NCI-H2107 treated with DMSO at 0.1 percent for 48 hours (cell line): ENCODE results near the gene STEAP3.

Experiments
- DNase-seq: peaks from one replicate; lab custom pipeline; 2025; ENCODE audit not compliant: unreplicated experiment; lab: John Stamatoyannopoulos, UW

The STEAP3 gene

DNA sequence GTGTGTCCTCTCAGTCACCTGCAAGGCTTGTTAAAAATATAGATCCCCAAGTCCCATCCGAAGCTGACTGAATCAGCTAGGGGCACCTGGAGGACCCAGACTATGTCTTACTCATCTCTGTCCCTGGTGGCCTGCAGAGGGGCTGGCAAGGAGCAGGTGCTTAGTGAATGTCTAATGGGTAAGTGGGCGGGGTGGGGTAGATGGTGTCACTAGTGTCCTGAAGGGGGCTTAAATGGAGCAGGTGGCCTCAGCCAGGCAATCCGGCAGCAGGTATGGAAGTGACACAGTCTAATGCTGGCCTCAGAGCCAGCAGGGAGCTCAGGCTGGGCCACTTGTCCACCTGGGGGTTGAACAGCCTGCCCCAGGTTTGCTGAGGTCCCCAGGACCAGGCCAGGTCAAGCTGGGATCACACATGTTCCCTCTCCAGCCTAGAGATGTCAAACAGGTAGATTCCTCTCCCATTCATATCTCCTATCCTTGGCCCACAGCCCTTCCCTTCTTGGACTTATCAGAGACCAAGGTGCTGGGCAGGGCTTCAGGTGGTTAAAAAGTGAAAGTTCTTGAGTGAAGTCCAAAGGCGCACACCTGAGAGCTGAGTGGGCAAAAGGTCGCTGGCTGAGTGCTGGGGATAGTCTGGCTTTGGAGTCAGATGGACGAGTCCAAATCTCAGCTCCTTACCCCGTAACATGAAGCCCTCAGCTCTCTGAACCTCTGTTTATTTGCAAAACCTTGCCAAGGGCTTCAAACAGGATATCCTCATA is 1.7 kb downstream of the STEAP3 start:
- no peak for DNase-seq

GRCh38 chr2:119225926-119226325 is 2.3 kb downstream of the STEAP3 start:
- DNase-seq, result no peak

DNA sequence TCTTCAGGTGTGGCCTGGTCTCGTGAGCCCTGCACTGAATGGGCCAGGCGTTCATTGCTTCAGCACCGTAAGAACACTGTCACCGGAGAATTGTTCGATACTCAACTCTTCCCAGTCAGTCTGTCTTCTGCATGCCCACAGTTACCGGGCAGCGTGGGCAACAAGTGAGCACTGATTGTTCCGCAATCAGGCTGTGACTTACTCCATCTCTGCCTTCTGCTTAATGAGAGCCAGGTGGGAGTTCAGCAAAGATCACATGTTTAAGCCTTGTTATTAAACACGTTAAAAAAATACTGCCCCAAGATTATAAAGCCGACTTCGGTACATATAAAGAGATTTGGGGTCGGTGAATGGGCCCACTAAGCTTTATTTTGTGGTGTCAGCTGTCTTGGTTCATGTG is 3.7 kb downstream of the STEAP3 start:
- DNase-seq, result no peak

DNA sequence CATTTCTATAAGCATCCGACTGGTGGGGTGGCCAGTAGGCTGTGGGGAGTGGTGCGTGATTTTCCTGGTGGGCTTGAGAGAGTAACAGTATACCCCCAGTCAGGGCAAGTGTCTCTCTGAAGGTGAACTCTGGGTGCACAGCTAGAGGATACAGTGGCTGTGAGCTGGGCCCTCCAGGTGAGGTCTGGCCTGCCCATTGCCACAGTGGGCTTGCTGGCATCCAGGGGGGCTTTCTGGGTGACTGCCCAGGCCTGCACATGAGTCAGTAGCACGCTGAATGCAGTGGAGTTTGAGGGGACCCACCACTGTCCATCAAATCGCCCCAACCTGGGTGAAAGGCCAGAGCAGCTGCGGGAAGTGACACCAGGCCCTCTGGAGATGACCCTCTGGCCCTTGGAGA is 4.5 kb downstream of the STEAP3 start:
- no peak for DNase-seq

GRCh38 chr2:119228964-119229363 is 5.3 kb downstream of the STEAP3 start:
- no peak for DNase-seq

DNA sequence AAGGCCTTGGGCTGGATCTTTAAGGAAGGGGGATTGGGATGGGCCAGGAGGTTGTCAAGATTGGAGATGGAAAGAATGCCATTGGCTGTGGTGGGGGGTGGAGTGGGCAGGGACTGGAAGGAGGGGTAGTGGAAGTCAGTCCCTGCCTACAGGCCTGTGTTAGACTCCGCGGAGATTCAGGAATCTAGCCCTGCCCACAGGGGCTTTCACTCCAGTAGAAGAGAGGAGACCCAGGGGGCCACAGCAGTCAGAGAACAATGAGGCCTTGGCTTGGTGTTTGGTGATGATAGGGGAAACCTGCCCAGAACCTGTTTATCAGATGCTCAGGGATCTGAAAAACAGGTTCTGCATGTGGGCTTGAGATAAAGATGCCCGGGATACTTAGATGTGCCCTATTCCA is 6.1 kb downstream of the STEAP3 start:
- no peak for DNase-seq

- DNase-seq, result no peak
Measured at GRCh38 chr2:119230219-119231185, 6.9 kb downstream of the STEAP3 start.

- DNase-seq, result no peak
Measured at GRCh38 chr2:119231975-119232665, 8.5 kb downstream of the STEAP3 start.

GRCh38 chr2:119232666-119232993 is 9.0 kb downstream of the STEAP3 start:
- no peak for DNase-seq

- DNase-seq, result no peak
Measured at GRCh38 chr2:119233326-119234020, 9.8 kb downstream of the STEAP3 start.

DNA sequence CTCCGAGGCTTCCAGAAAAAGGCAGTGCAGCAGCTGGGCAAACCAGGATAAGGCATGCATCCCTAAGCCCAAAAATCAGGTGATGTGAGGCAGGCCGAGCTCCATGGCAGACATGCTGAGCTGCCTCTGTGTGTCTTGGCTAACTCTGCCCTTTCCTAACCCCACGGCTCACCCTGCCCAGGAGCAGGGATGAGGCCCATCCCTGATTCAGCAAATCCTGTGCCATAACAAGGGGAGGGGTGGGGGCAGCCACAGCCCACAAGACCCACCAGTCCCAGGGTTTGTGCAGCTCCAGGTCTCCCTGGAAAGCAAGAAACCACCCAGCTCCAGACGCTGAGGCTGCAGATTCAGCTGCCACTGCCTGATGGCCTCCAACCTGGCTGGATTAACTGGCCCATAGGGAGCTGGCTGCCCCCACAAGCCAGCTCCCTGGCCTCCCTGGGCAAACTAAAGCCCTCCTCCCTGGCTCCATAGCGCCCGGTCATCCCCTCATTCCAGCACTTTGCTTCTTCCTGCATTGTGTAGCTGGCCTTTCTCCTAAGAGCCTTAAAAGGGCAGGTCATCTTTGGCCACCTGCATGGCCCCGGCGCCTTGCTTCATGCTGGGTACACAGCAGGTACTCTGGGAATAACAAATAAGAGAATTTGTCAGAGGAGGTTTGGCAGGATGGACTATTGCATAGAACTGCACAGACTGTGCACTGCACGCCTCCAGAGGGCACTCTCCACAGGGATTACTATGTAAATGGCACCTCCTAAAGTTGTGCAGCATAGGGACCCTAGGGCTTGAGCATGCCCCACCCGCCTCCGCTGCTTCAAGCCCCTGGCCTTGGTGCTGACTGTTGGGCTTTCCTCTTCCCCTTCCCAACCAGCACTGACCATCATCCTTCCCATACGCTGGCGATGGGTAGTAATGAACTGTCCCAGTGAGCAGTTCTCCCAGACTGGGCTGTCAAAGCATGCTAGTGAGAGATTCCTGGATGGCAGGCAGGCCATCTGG is 10.7 kb downstream of the STEAP3 start:
- no peak for DNase-seq

- no peak for DNase-seq
Measured at GRCh38 chr2:119236796-119237195, 13.2 kb downstream of the STEAP3 start.

DNA sequence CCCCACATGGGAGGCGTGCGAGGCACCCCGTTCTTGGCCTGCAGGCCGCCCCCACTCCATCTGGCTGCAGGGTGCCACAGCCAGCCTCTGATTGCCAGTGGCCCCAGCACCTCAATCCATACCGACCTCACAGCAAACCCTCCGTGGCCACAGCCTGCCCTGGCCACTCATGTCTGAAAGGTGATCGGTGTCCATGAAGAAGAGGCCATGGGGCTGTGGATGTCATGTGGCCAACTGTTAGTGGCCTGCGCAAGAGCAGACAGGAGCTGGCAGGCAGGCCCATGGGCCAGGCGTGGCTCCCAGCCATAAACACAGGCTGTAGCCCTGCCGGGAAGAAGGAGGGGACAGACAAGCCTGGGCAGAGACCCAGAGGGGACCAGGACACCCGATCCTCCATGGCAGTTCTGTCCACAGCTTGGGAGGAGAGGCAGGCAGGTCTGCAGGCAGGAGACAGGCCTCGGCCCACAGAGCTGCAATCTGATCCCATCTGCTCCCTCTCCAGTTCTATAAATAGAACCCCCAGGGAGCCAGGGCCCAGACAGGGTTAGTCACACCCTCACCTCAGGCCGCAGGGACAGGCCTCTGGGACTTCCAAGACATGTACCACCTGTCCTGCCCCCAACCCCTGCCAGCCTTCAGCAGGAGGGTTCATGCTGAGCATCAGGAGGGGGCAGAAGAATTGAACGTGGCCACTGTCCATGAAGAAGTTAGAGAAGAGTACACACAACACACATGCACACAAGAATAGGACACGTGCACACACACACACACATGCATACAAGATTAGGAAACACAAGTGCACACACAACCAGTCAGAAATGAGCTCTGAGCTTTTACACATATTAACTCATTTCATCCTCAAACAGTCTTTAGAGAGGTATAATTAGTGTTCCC is 16.9 kb downstream of the STEAP3 start:
- peak; percentile 92 for DNase-seq

DNA sequence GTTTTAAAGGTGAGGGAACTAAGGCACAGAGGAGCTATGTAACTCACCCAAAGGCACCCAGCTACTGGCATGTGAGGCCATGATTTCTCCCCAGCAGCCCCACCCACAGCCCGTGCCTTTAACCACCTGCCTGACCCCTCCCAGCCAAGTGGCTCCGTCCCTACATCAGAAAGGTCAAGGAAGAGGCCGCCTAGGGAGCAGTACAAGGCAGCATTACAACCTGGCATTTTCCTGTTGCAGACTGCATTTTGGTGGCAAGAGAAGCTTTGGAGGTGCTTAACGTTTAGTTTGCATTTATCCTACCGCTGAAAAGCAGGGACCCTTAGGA is 17.5 kb downstream of the STEAP3 start:
- DNase-seq, result no peak

DNA sequence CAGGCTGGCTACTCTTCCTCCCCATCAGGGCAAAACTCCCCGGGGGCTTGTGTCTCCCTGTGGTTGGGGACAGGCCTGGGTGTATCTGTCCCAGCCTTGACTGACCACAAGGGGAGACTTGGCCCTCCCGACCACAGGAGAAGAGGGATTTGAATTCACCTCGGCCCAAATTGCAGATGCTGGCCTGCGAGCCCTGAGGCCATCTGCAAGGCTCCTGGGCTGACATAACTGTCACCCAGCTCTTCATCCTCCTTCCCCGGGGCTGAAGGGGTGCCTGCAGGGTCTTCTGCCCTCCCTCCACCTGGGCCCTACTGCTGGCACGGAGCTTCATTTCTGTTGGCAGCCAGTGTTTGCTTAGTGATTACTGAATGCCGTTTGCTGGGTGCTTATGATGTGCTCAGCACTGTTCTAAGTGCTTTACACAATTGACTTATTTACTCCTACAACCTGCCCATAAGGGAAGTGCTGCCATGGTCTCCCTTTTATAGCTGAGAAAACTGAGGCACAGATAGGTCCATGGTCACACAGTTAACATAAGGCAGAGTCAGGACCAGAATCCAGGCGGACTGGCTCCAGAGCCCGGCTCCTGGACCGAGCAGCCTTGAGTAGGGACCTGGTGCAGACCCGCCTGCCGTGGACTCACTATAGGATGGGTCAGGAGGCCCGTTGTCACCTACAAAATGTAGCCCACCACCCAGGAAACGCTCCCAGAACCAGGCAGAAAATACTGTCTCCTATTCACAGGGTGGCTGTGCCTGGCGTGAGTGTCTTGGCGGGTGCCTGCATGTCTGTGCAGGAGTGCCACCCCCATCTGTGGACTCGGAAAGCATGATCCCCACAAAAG is 18.9 kb downstream of the STEAP3 start:
- DNase-seq, result peak; percentile 48

- DNase-seq, result no peak
Measured at GRCh38 chr2:119243621-119244020, 20.0 kb downstream of the STEAP3 start.

- no peak for DNase-seq
Measured at GRCh38 chr2:119245076-119245840, 21.6 kb downstream of the STEAP3 start.
